GM12865 (cell line): Measurements from ENCODE around the gene CCL11.

Experiments
- DNase-seq: peaks from one replicate; pipeline ENCODE4 v3.0.0; 2010; ENCODE audit warnings: low read depth
- H3K4me3 ChIP-seq: 2 replicates; pipeline ENCODE4 v1.5.1; 2011; ENCODE audit warnings: mild to moderate bottlenecking, low read depth, low read length, control low read depth
- CTCF ChIP-seq: IDR thresholded peaks from 2 replicates; pipeline ENCODE4 v1.5.1; 2011; ENCODE audit warnings: low read length, control low read depth, low read depth, inconsistent platforms; ENCODE audit not compliant: insufficient read depth; ENCODE audit errors: missing control alignments

CCL11 gene

GRCh38 chr17:34303606-34304005, 18.1 kb downstream of the CCL11 start:
- no peak for TF ChIP-seq CTCF
- no peak for DNase-seq
- H3K4me3 ChIP-seq, result no peak overlapping the region

GRCh38 chr17:34305061-34305460, 19.5 kb downstream of the CCL11 start:
- DNase-seq, result no peak
- no peak for TF ChIP-seq CTCF

GRCh38 chr17:34305606-34306005, 20.1 kb downstream of the CCL11 start:
- H3K4me3 ChIP-seq, result no peak overlapping the region
- DNase-seq, result no peak
- TF ChIP-seq CTCF, result no peak

More at GRCh38 chr17:34305061-34305460, 19.5 kb downstream of the CCL11 start:
- no peak overlapping the region for H3K4me3 ChIP-seq

GRCh38 chr17:34306466-34306865, 20.9 kb downstream of the CCL11 start:
- H3K4me3 ChIP-seq, result no peak overlapping the region
- no peak for TF ChIP-seq CTCF
- no peak for DNase-seq

GRCh38 chr17:34307110-34307509, 21.6 kb downstream of the CCL11 start:
- TF ChIP-seq CTCF, result no peak
- H3K4me3 ChIP-seq, result no peak overlapping the region
- DNase-seq, result peak; percentile 28

GRCh38 chr17:34308371-34308770, 22.8 kb downstream of the CCL11 start:
- H3K4me3 ChIP-seq, result no peak overlapping the region
- no peak for TF ChIP-seq CTCF
- no peak for DNase-seq

GRCh38 chr17:34311291-34311690, 25.7 kb downstream of the CCL11 start:
- DNase-seq, result no peak
- H3K4me3 ChIP-seq, result no peak overlapping the region
- no peak for TF ChIP-seq CTCF
